ENCODE data around the gene PHACTR3. TPM values are rescaled to one million over a fixed set of nuclear protein-coding genes. Genes with fewer than 3 reads are reported as not detected.

The PHACTR3 gene
- total RNA-seq, 1 experiment from 2014 or later = not detected

- H3K4me1 ChIP-seq (ENCODE audit: insufficient read depth, low read length) = no peaks in the 10 kb centered on the region
- H4K5ac ChIP-seq (ENCODE audit: insufficient read length, low read depth, low read length) = no peak overlapping the region
- TF ChIP-seq, protein P1, sequence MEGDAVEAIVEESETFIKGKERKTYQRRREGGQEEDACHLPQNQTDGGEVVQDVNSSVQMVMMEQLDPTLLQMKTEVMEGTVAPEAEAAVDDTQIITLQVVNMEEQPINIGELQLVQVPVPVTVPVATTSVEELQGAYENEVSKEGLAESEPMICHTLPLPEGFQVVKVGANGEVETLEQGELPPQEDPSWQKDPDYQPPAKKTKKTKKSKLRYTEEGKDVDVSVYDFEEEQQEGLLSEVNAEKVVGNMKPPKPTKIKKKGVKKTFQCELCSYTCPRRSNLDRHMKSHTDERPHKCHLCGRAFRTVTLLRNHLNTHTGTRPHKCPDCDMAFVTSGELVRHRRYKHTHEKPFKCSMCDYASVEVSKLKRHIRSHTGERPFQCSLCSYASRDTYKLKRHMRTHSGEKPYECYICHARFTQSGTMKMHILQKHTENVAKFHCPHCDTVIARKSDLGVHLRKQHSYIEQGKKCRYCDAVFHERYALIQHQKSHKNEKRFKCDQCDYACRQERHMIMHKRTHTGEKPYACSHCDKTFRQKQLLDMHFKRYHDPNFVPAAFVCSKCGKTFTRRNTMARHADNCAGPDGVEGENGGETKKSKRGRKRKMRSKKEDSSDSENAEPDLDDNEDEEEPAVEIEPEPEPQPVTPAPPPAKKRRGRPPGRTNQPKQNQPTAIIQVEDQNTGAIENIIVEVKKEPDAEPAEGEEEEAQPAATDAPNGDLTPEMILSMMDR (conservative IDR thresholded peaks at IDR 0.05) = no peak
- no peak overlapping the region for H2AK5ac ChIP-seq (ENCODE audit: insufficient read length, low read length)
- no peak overlapping the region for H3K27ac ChIP-seq (ENCODE audit: insufficient read length, low read depth, low read length)
- Mint-ChIP-seq H3K9me3 (peaks cover 0 to 16% of the 10 kb centered on the region in 2 experiments; a peak in 2 of 5 replicates), H3K27ac (no peak overlapping the region), H3K4me1 (peaks cover 11 to 14% of the 10 kb centered on the region in 2 experiments), H3K4me3 (no peak overlapping the region), H3K36me3 (ENCODE audit: insufficient read depth in 1 of 3, low read depth in 3 of 3) (no peaks in the 10 kb centered on the region), H3K27me3 (ENCODE audit: low read depth) (peaks cover 18% of the 10 kb centered on the region)
- H2BK12ac ChIP-seq (ENCODE audit: insufficient read length, low read depth, low read length) = no peak overlapping the region
- no peaks in the 10 kb centered on the region for H3K27me3 ChIP-seq (ENCODE audit: insufficient read depth, low read length)
- no peak overlapping the region for H2BK20ac ChIP-seq (ENCODE audit: low read depth, low read length, poor library complexity, severe bottlenecking)
- H2BK5ac ChIP-seq (ENCODE audit: insufficient read length, low read length) = no peak overlapping the region
- H3K79me1 ChIP-seq (ENCODE audit: insufficient read depth, low read depth, low read length, poor library complexity, severe bottlenecking) = no peaks in the 10 kb centered on the region
- DNase-seq = no peak
- H4K20me1 ChIP-seq (ENCODE audit: control insufficient read depth, insufficient read depth, insufficient read length) = no peaks in the 10 kb centered on the region
- no peaks in the 10 kb centered on the region for H3K79me2 ChIP-seq (ENCODE audit: insufficient read depth, low read length)
- H2BK120ac ChIP-seq (ENCODE audit: low read depth, low read length, poor library complexity, severe bottlenecking) = no peak overlapping the region
- no peak overlapping the region for H2AFZ ChIP-seq (ENCODE audit: low read length)
- no peak overlapping the region for H2BK15ac ChIP-seq (ENCODE audit: low read depth, low read length)
- H3K9me3 ChIP-seq (ENCODE audit: control insufficient read depth, low read depth, low read length) = no peaks in the 10 kb centered on the region
- H3K4ac ChIP-seq (ENCODE audit: low read depth, low read length) = no peak overlapping the region
- WGBS (ENCODE audit: extremely low coverage, insufficient read length, low lambda C conversion rate) = no CpG with 5 or more reads among the region's 3 CpGs
- no peak overlapping the region for H3K56ac ChIP-seq (ENCODE audit: insufficient read length, low read depth, low read length)
- peaks cover 3% of the 10 kb centered on the region for H3K23me2 ChIP-seq (ENCODE audit: insufficient read length, low read depth, low read length, poor library complexity, severe bottlenecking)
- H4K8ac ChIP-seq (replicated peaks; ENCODE audit: insufficient read length, low read depth, low read length) = no peak overlapping the region
- no peak overlapping the region for H3K4me2 ChIP-seq (ENCODE audit: insufficient read depth, insufficient read length, low read length)
- no peak overlapping the region for H4K91ac ChIP-seq (ENCODE audit: insufficient read length, low read depth, low read length)
- no peak overlapping the region; the same call in 1 of the 2 replicates for H3K14ac ChIP-seq (ENCODE audit: insufficient read depth, low read length)
- no peak overlapping the region for H3T11ph ChIP-seq (ENCODE audit: low read length)
- no peak overlapping the region for H3K9ac ChIP-seq (ENCODE audit: extremely low read depth, insufficient read length, low read length)
- H3K23ac ChIP-seq (ENCODE audit: insufficient read length, low read depth, low read length) = no peak overlapping the region
- H3K18ac ChIP-seq (ENCODE audit: insufficient read length, low read depth, low read length) = no peak overlapping the region
These were observed 227.6 kb downstream of the PHACTR3 start for GRCh38 chr20:59831916-59832270.

All from H9 (cell line).